ENCODE data around the gene SCFD1.
"Not testable (repeated sequence)": the region's sequence is repeated elsewhere in the genome, so short reads cannot be mapped to it uniquely, and the experiment has no call there.

Gene SCFD1

GRCh38 chr14:30610787-30611343 lies 11.3 kb upstream of the SCFD1 start:
- peak; percentile 81 for DNase-seq (ENCODE audit: low read depth)

GRCh38 chr14:30614155-30614554 lies 8.0 kb upstream of the SCFD1 start:
- no peak for DNase-seq (ENCODE audit: low read depth)

DNA sequence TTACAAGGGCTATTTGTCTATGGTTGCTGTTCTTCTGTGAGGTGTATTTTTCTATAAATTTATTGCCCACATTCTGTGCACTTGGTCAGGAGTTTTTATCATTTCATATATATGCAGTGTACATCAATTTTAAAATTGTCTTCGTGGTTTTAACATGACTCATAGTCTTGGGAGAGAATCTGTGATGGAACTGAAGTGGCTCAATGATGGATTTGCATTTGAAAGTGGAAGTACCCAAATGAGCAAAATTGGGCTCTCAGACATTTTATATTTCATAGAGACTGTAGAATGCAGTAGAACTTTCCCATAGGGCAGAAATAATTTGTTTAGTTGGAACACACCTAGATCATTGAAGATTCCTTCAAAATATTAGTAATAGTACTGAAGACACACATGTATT lies 1.9 kb upstream of the SCFD1 start:
- DNase-seq (ENCODE audit: low read depth): peak; percentile 32

GRCh38 chr14:30621354-30621939 lies 672 bp upstream of the SCFD1 start:
- peak; percentile 11 for DNase-seq (ENCODE audit: low read depth)

GRCh38 chr14:30623412-30624131 lies 1.5 kb downstream of the SCFD1 start:
- no peak for DNase-seq (ENCODE audit: low read depth)

GRCh38 chr14:30624132-30624423 lies 2.0 kb downstream of the SCFD1 start:
- DNase-seq (ENCODE audit: low read depth): no peak

GRCh38 chr14:30625533-30625932 lies 3.4 kb downstream of the SCFD1 start:
- DNase-seq (ENCODE audit: low read depth): no peak

- peak; percentile 37 for DNase-seq (ENCODE audit: low read depth)
Observed at GRCh38 chr14:30629432-30629831, 7.3 kb downstream of the SCFD1 start.

GRCh38 chr14:30630248-30630647 lies 8.1 kb downstream of the SCFD1 start:
- DNase-seq (ENCODE audit: low read depth): no peak

GRCh38 chr14:30632730-30633129 lies 10.6 kb downstream of the SCFD1 start:
- DNase-seq (ENCODE audit: low read depth): no peak

DNA sequence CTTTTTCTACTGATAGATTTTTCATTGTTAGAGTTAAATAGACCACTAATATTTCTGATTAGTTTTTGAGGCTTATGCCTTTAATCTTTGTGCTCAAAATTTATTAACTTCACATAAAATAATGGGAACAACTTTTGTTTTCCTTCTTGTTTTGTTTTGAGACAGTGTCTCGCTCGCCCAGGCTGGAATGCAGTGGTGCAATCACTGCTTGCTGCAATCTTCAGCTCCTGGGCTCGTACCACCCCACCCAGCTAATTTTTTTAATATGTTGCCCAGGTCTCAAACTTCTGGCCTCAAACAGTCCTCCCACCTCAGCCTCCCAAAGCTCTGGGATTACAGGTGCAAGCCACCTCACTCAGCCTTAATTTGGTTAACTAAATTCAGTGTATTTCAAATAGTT lies 16.8 kb downstream of the SCFD1 start:
- DNase-seq (ENCODE audit: low read depth): peak; percentile 47

DNA sequence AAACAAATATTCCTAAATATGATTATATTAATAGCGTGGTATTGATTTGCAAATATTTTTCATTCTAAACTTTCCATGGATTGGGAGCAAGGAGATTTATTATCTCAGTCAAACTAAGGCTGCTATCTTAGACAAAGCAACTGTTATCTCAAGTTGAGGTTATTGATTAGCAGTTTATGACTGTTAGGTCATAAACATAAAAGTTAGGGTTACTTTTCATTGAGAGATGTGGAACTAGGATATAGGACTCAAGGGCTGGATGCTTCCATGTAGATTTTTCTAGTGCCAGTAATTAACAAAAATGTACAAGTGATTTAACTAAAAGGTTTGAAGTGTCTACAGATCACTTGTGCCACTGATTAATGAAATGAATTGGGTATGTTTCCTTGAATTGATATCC lies 19.1 kb downstream of the SCFD1 start:
- DNase-seq (ENCODE audit: low read depth): no peak

DNA sequence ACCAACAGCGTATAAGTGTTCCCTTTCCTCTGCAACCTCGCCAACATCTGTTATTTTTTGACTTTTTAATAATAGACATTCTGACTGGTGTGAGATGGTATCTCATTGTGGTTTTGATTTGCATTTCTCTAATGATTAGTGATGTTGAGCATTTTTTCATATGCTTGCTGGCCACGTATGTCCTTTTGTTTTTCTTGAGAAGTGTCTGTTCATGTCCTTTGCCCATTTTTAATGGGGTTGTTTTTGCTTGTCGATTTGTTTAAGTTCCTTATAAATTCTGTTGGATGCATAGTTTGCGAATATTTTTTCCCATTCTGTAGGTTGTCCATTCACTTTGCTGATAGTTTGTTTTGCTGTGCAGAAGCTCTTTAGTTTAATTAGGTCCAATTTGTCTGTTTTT lies 22.3 kb downstream of the SCFD1 start:
- not testable (repeated sequence) for DNase-seq (ENCODE audit: low read depth)

DNA sequence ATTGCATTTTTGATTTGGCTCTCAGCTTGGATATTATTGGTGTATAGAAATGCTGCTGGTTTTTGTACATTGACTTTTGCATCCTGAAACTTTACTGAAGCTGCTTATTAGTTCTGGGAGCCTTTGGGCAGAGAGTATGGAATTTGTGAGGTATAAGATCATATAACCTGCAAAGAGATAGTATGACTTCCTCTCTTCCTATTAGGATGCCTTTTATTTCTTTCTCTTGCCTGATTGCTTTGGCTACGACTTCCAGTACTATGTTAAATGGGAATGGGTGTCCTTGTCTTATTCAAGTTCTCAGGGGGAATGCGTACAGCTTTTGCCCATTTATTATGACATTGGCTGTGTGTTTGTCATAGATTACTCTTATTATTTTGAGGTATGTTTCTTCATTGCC lies 23.5 kb downstream of the SCFD1 start:
- DNase-seq (ENCODE audit: low read depth): no peak

- no peak for DNase-seq (ENCODE audit: low read depth)
Observed at GRCh38 chr14:30648471-30648870, 26.4 kb downstream of the SCFD1 start.

DNA sequence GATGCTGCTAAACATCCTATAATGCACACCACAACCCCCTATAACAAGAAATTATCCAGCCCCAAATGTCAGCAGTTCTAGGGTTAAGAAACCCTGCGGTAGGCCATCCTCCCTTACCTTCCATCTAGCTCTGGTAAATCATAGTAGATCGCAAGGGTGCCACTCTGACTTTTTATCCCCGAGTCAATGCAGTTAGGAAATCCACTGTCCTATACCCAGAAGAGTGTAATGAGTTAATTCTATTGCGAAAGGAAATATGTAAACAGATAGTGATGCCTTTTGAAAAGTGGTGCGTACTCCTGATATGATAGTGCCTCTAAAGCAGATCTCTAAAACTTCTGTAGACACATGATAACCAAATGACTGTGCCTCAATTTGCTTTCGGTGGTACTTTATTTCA lies 29.8 kb downstream of the SCFD1 start:
- no peak for DNase-seq (ENCODE audit: low read depth)

DNA sequence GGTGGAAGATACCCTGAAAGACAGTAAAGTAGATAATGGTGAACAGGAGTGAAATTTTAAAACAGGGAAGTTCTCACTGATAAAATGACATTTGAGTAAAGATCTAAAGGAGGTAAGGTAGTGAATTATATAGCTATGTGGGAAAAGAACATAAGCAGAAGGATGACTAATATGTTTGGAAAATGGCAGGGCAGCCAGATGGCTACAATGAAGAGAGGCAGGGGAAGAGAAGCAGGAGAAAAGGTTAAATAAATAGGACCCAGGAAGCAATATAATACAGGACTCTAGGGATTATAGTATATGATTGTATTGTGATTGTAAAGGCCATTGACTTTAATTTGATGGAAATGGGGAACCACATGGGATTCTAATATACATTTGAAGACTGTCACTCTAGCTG lies 33.0 kb downstream of the SCFD1 start:
- no peak for DNase-seq (ENCODE audit: low read depth)

GRCh38 chr14:30655658-30656057 lies 33.5 kb downstream of the SCFD1 start:
- DNase-seq (ENCODE audit: low read depth): no peak

GRCh38 chr14:30656190-30656632 lies 34.1 kb downstream of the SCFD1 start:
- DNase-seq (ENCODE audit: low read depth): peak; percentile 47

GRCh38 chr14:30657050-30657449 lies 34.9 kb downstream of the SCFD1 start:
- no peak for DNase-seq (ENCODE audit: low read depth)

GRCh38 chr14:30657606-30658163 lies 35.6 kb downstream of the SCFD1 start:
- DNase-seq (ENCODE audit: low read depth): peak; percentile 3

DNA sequence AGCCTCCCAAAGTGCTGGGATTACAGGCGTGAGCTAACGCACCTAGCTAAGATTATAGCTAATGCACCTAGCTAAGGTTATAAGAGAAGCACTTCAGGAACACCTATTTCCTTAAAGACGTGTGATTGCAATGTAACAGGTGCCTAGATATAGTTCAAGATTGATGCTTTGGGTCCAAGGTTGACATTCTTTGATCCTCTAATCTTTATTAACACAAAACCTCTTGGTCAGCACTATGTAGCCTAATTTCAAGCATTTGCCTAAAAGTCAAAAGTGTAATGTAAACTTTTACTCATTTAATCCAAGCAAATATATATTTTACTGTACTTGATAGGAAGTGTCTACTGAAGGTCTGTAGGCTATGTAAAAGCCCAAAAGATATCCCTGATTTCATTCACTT lies 36.5 kb downstream of the SCFD1 start:
- DNase-seq (ENCODE audit: low read depth): no peak

- DNase-seq (ENCODE audit: low read depth): no peak
Observed at GRCh38 chr14:30669594-30669993, 47.5 kb downstream of the SCFD1 start.

GRCh38 chr14:30673071-30673470 lies 51.0 kb downstream of the SCFD1 start:
- DNase-seq (ENCODE audit: low read depth): peak; percentile 20
